HEK293 (cell line): ENCODE results near the gene SAFB.

Experiments used
- CTCF ChIA-PET: fragments of 350-600 bp; formaldehyde crosslinking; extraction: SDS; loops from one replicate; lab custom pipeline; 2021; ENCODE audit warnings: antibody characterized with exemption; lab: Yijun Ruan, JAX
- POLR2A ChIA-PET: fragments of 300-600 bp; formaldehyde crosslinking; extraction: SDS; loops from one replicate; lab custom pipeline; 2020; ENCODE audit warnings: antibody characterized with exemption, inconsistent platforms; lab: Yijun Ruan, JAX
- H3K27ac ChIP-seq: fragments of 200-500 bp; sonication (Bioruptor generic); 2 replicates; pipeline ENCODE4 v1.5.1; 2014; ENCODE audit warnings: low read depth, low read length, control low read depth, inconsistent platforms; ENCODE audit errors: extremely low read depth
- H3K36me3 ChIP-seq, 2 experiments: fragments of 200-500 bp in 1 of 2; sonication (Bioruptor generic) in 1 of 2; 1 replicate in 1 of 2; 2 replicates in 1 of 2; pipeline ENCODE4 v1.5.1; 2014 to 2017; ENCODE audit warnings: inconsistent platforms in 2 of 2, low read length in 2 of 2; ENCODE audit not compliant: control insufficient read depth in 2 of 2, insufficient read depth in 1 of 2
- H3K4me1 ChIP-seq: fragments of 200-500 bp; sonication (Bioruptor generic); 2 replicates; pipeline ENCODE4 v1.5.1; 2014; ENCODE audit warnings: mild to moderate bottlenecking, low read length, inconsistent platforms; ENCODE audit not compliant: control insufficient read depth, insufficient read depth
- H3K4me3 ChIP-seq: 2 replicates; pipeline ENCODE4 v1.5.1; 2011; ENCODE audit warnings: low read depth, mild to moderate bottlenecking, control low read depth, low read length, moderate library complexity
- H3K9me3 ChIP-seq: fragments of 200-500 bp; sonication (Bioruptor generic); 2 replicates; pipeline ENCODE4 v1.5.1; 2014; ENCODE audit warnings: low read depth, low read length, inconsistent platforms; ENCODE audit not compliant: control insufficient read depth, insufficient read depth
- EGR2 ChIP-seq: fragments of 450-650 bp; formaldehyde crosslinking; IDR thresholded peaks from 2 replicates; pipeline ENCODE4 v1.5.1; 2016; ENCODE audit warnings: low read depth, missing biosample characterization, missing genetic modification characterization
- GLIS2 ChIP-seq: fragments of 450-650 bp; formaldehyde crosslinking; IDR thresholded peaks from 2 replicates; pipeline ENCODE4 v1.5.1; 2016; ENCODE audit warnings: missing biosample characterization, missing genetic modification characterization
- HOXA7 ChIP-seq: sonication (generic); formaldehyde crosslinking; IDR thresholded peaks from 2 replicates; pipeline ENCODE4 v1.8.1; 2022; ENCODE audit warnings: missing genetic modification reagents, borderline replicate concordance
- OSR2 ChIP-seq: fragments of 450-650 bp; formaldehyde crosslinking; IDR thresholded peaks from 2 replicates; pipeline ENCODE4 v1.5.1; 2016; ENCODE audit warnings: missing biosample characterization, missing genetic modification characterization
- ZFHX2 ChIP-seq: fragments of 450-650 bp; formaldehyde crosslinking; conservative IDR thresholded peaks from 2 replicates; pipeline ENCODE4 v1.5.1; 2016; ENCODE audit warnings: missing biosample characterization, missing genetic modification characterization
- ZIC2 ChIP-seq: fragments of 450-650 bp; formaldehyde crosslinking; IDR thresholded peaks from 2 replicates; pipeline ENCODE4 v1.5.1; 2016; ENCODE audit warnings: missing biosample characterization, missing genetic modification characterization
- ZNF211 ChIP-seq: fragments of 450-650 bp; formaldehyde crosslinking; IDR thresholded peaks from 2 replicates; pipeline ENCODE4 v1.5.1; 2016; ENCODE audit warnings: low read depth, missing biosample characterization, missing genetic modification characterization
- ZNF248 ChIP-seq: fragments of 450-650 bp; formaldehyde crosslinking; IDR thresholded peaks from 2 replicates; pipeline ENCODE4 v1.5.1; 2017; ENCODE audit warnings: missing biosample characterization, missing genetic modification characterization
- ZNF341 ChIP-seq: fragments of 450-650 bp; formaldehyde crosslinking; IDR thresholded peaks from 2 replicates; pipeline ENCODE4; 2016; ENCODE audit warnings: low read depth, missing biosample characterization, missing genetic modification characterization
- ZNF449 ChIP-seq: fragments of 450-650 bp; formaldehyde crosslinking; IDR thresholded peaks from 2 replicates; pipeline ENCODE4 v1.5.1; 2017; ENCODE audit warnings: missing biosample characterization, mild to moderate bottlenecking, missing genetic modification characterization, moderate library complexity
- ZNF600 ChIP-seq: fragments of 450-650 bp; formaldehyde crosslinking; IDR thresholded peaks from 2 replicates; pipeline ENCODE4 v1.5.1; 2016; ENCODE audit warnings: missing biosample characterization, missing genetic modification characterization
- ZNF701 ChIP-seq: fragments of 450-650 bp; formaldehyde crosslinking; IDR thresholded peaks from 2 replicates; pipeline ENCODE4 v1.5.1; 2016; ENCODE audit warnings: missing biosample characterization, missing genetic modification characterization
- ZNF843 ChIP-seq: fragments of 450-650 bp; formaldehyde crosslinking; IDR thresholded peaks from 2 replicates; pipeline ENCODE4 v1.5.1; 2016; ENCODE audit warnings: missing biosample characterization, missing genetic modification characterization
- ZSCAN4 ChIP-seq: fragments of 450-650 bp; formaldehyde crosslinking; IDR thresholded peaks from 2 replicates; pipeline ENCODE4 v1.5.1; 2017; ENCODE audit warnings: missing biosample characterization, missing genetic modification characterization
- TF ChIP-seq, protein P1 (sequence below): fragments of 450-650 bp; formaldehyde crosslinking; IDR thresholded peaks from 2 replicates; pipeline ENCODE4 v1.5.1; 2016; ENCODE audit warnings: missing biosample characterization, missing genetic modification characterization
- TF ChIP-seq, protein P2 (sequence below): fragments of 450-650 bp; formaldehyde crosslinking; IDR thresholded peaks from 2 replicates; pipeline ENCODE4 v1.5.1; 2016; ENCODE audit warnings: missing biosample characterization, missing genetic modification characterization
- TF ChIP-seq, protein P3 (sequence below): fragments of 450-650 bp; formaldehyde crosslinking; IDR thresholded peaks from 2 replicates; pipeline ENCODE4 v1.5.1; 2017; ENCODE audit warnings: missing biosample characterization, missing genetic modification characterization
- TF ChIP-seq, protein P4 (sequence below): sonication (generic); formaldehyde crosslinking; IDR thresholded peaks from 2 replicates; pipeline ENCODE4 v1.8.1; 2022; ENCODE audit warnings: mild to moderate bottlenecking, moderate library complexity, missing genetic modification reagents
- TF ChIP-seq, protein P5 (sequence below): fragments of 450-650 bp; formaldehyde crosslinking; IDR thresholded peaks from 2 replicates; pipeline ENCODE4 v1.5.1; 2016; ENCODE audit warnings: missing biosample characterization, missing genetic modification characterization

Gene SAFB

GRCh38 chr19:5585461-5586299, 37.2 kb upstream of the SAFB start:
- no peaks in the 10 kb centered on the region for H3K4me1 ChIP-seq
- POLR2A ChIA-PET = no interaction called here
- no peaks in the 10 kb centered on the region for H3K9me3 ChIP-seq
- H3K4me3 ChIP-seq = no peak overlapping the region
- TF ChIP-seq HOXA7 (CRISPR knock-in tag) (no peak), ZNF211 (tag by site-specific recombination) (no peak), ZNF843 (tag by site-specific recombination) (no peak), GLIS2 (tag by site-specific recombination) (0 out of 2 replicates have a peak, but pooled peaks have one; percentile 11), ZSCAN4 (tag by site-specific recombination) (no peak), ZIC2 (peak; percentile 93), ZNF701 (tag by site-specific recombination) (no peak), EGR2 (0 out of 2 replicates have a peak, but pooled peaks have one; percentile 8), ZFHX2 (0 out of 2 replicates have a peak, but pooled peaks have one; percentile 5), ZNF600 (tag by site-specific recombination) (peak; percentile 84), ZNF341 (tag by site-specific recombination) (peak; percentile 96), OSR2 (tag by site-specific recombination) (peak; percentile 39; the same call in 1 of the 2 replicates), ZNF449 (tag by site-specific recombination) (peak; percentile 71), ZNF248 (tag by site-specific recombination) (no peak)
- TF ChIP-seq, protein P1, sequence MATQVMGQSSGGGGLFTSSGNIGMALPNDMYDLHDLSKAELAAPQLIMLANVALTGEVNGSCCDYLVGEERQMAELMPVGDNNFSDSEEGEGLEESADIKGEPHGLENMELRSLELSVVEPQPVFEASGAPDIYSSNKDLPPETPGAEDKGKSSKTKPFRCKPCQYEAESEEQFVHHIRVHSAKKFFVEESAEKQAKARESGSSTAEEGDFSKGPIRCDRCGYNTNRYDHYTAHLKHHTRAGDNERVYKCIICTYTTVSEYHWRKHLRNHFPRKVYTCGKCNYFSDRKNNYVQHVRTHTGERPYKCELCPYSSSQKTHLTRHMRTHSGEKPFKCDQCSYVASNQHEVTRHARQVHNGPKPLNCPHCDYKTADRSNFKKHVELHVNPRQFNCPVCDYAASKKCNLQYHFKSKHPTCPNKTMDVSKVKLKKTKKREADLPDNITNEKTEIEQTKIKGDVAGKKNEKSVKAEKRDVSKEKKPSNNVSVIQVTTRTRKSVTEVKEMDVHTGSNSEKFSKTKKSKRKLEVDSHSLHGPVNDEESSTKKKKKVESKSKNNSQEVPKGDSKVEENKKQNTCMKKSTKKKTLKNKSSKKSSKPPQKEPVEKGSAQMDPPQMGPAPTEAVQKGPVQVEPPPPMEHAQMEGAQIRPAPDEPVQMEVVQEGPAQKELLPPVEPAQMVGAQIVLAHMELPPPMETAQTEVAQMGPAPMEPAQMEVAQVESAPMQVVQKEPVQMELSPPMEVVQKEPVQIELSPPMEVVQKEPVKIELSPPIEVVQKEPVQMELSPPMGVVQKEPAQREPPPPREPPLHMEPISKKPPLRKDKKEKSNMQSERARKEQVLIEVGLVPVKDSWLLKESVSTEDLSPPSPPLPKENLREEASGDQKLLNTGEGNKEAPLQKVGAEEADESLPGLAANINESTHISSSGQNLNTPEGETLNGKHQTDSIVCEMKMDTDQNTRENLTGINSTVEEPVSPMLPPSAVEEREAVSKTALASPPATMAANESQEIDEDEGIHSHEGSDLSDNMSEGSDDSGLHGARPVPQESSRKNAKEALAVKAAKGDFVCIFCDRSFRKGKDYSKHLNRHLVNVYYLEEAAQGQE (tag by site-specific recombination) = no peak
- TF ChIP-seq, protein P2, sequence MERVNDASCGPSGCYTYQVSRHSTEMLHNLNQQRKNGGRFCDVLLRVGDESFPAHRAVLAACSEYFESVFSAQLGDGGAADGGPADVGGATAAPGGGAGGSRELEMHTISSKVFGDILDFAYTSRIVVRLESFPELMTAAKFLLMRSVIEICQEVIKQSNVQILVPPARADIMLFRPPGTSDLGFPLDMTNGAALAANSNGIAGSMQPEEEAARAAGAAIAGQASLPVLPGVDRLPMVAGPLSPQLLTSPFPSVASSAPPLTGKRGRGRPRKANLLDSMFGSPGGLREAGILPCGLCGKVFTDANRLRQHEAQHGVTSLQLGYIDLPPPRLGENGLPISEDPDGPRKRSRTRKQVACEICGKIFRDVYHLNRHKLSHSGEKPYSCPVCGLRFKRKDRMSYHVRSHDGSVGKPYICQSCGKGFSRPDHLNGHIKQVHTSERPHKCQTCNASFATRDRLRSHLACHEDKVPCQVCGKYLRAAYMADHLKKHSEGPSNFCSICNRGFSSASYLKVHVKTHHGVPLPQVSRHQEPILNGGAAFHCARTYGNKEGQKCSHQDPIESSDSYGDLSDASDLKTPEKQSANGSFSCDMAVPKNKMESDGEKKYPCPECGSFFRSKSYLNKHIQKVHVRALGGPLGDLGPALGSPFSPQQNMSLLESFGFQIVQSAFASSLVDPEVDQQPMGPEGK (tag by site-specific recombination) = 0 out of 2 replicates have a peak, but pooled peaks have one; percentile 16
- TF ChIP-seq, protein P3, sequence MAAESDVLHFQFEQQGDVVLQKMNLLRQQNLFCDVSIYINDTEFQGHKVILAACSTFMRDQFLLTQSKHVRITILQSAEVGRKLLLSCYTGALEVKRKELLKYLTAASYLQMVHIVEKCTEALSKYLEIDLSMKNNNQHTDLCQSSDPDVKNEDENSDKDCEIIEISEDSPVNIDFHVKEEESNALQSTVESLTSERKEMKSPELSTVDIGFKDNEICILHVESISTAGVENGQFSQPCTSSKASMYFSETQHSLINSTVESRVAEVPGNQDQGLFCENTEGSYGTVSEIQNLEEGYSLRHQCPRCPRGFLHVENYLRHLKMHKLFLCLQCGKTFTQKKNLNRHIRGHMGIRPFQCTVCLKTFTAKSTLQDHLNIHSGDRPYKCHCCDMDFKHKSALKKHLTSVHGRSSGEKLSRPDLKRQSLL (tag by site-specific recombination) = peak; percentile 67; the same call in 1 of the 2 replicates
- TF ChIP-seq, protein P4, sequence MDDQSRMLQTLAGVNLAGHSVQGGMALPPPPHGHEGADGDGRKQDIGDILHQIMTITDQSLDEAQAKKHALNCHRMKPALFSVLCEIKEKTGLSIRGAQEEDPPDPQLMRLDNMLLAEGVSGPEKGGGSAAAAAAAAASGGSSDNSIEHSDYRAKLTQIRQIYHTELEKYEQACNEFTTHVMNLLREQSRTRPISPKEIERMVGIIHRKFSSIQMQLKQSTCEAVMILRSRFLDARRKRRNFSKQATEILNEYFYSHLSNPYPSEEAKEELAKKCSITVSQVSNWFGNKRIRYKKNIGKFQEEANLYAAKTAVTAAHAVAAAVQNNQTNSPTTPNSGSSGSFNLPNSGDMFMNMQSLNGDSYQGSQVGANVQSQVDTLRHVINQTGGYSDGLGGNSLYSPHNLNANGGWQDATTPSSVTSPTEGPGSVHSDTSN (CRISPR knock-in tag) = no peak
- TF ChIP-seq, protein P5, sequence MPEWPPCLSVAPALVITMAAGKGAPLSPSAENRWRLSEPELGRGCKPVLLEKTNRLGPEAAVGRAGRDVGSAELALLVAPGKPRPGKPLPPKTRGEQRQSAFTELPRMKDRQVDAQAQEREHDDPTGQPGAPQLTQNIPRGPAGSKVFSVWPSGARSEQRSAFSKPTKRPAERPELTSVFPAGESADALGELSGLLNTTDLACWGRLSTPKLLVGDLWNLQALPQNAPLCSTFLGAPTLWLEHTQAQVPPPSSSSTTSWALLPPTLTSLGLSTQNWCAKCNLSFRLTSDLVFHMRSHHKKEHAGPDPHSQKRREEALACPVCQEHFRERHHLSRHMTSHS = no peak
- TF ChIP-seq, all 188 proteins: peak for 10
- CTCF ChIA-PET = interaction anchor here (2.1 kb wide), 1 partner anchor 38 kb away, joined by 5 read pairs; no protein-coding TSS in a partner anchor
- Histone ChIP-seq H3K27ac (no peak overlapping the region), H3K36me3 (peaks cover 3 to 71% of the 10 kb centered on the region in 2 experiments; a peak in 2 of 3 replicates)
